AG09309 (cell line): ENCODE results near the gene RBM42.

ENCODE experiments used
- DNase-seq: peaks from one replicate; pipeline ENCODE4 v3.0.0-alpha.2; 2010; ENCODE audit warnings: low read depth
- H3K4me3 ChIP-seq: 2 replicates; pipeline ENCODE4 v1.5.1; 2011; ENCODE audit warnings: mild to moderate bottlenecking, low read depth, low read length, moderate library complexity; ENCODE audit not compliant: control insufficient read depth
- TF ChIP-seq, protein P1 (sequence below): IDR thresholded peaks from 2 replicates; pipeline ENCODE4 v1.5.1; 2011; ENCODE audit warnings: mild to moderate bottlenecking, low read depth, low read length, inconsistent platforms; ENCODE audit not compliant: insufficient read depth, control insufficient read depth; ENCODE audit errors: missing control alignments

The RBM42 gene

DNA sequence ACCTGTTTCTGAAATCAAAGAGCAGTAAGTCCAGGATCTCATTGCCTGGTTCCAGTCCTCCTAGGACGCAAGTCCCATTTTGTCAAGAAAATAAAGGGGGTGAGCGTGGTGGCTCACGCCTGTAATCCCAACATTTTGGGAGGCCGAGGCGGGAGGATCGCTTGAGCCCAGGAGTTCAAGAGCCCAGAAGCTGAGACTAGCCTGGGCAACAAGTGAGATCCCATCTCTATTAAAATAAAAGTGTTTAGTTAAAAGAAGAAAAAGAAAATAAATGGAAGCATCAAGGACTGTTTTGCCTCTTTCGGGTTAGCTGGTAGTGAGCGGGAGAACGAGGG lies 16.6 kb upstream of the RBM42 start:
- TF ChIP-seq, protein P1, sequence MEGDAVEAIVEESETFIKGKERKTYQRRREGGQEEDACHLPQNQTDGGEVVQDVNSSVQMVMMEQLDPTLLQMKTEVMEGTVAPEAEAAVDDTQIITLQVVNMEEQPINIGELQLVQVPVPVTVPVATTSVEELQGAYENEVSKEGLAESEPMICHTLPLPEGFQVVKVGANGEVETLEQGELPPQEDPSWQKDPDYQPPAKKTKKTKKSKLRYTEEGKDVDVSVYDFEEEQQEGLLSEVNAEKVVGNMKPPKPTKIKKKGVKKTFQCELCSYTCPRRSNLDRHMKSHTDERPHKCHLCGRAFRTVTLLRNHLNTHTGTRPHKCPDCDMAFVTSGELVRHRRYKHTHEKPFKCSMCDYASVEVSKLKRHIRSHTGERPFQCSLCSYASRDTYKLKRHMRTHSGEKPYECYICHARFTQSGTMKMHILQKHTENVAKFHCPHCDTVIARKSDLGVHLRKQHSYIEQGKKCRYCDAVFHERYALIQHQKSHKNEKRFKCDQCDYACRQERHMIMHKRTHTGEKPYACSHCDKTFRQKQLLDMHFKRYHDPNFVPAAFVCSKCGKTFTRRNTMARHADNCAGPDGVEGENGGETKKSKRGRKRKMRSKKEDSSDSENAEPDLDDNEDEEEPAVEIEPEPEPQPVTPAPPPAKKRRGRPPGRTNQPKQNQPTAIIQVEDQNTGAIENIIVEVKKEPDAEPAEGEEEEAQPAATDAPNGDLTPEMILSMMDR, result no peak
- no peak for DNase-seq
- peak overlapping the region; percentile 98 for H3K4me3 ChIP-seq

DNA sequence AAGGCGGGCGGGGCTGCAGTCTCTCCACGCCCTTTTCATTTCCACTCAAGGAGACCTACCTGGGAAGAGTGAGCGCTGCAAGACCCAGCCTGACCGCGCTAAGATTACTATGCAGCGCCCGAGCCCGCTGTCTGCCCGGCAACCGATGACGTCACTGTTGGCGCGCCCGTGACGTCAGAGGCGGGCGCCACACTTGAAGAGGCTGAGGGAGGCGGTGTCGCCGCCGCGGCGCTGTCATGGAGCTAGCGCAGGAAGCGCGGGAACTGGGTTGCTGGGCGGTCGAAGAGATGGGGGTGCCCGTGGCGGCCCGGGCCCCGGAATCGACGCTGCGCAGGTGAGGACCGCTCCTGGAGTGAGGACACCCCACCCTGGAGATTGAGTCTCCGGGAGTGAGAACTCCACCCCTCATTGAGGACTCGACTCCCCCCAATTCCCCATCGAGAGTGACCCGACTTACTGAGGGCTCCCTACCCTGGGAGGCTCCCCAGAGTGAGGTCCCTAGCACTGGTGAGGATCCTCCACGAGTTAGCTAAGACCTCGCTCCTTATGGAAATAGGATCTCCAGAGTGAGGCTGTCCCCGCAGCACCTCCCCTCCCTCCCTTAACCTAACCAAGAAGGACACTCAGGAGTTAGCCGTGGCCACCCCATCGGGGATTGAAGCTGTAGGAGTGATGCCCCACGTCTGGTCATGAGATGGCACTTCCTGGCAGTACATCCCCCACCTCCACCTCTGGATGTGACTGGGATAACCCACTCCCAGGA lies 16.1 kb upstream of the RBM42 start, which contains the start of gene HAUS5:
HAUS5 (plus strand) TSS at position 177 of the 763 bp plus-strand sequence; CDS start at position 237, 60 bp downstream.
- TF ChIP-seq, protein P1, result no peak
- DNase-seq, result peak; percentile 34
- H3K4me3 ChIP-seq, result peak within 1 kb of the TSS; percentile 98

DNA sequence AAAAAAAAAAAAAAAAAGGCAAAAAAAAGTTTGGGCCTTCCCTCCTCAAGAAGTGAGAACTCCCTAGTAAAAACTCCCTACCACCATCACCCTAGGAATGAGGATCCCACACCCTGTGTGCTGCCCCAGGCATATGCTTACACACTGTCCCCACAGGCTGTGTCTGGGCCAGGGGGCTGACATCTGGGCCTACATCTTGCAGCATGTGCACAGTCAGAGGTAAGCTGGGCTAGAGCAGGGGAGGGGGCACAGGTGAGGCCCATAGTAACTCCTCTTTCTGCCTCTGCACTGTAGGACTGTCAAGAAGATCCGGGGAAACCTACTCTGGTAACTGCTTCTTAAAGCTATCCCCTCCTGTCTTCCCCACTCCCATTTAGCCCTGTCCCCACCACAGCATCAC lies 15.3 kb upstream of the RBM42 start:
- TF ChIP-seq, protein P1, result no peak
- H3K4me3 ChIP-seq, result no peak overlapping the region
- DNase-seq, result no peak

DNA sequence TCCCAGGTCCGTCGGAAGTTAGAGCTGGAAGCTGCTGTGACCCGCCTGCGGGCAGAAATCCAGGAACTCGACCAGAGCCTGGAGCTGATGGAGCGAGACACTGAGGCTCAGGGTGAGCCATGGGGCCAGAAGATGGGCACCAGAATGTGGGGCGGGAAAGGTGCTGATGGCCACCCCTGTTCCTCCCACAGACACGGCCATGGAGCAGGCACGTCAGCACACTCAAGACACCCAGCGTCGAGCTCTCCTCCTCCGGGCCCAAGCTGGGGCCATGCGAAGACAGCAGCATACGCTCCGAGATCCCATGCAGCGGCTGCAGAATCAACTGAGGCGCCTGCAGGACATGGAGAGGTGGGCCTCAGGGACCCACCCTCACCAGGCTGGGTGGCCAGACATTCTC lies 13.8 kb upstream of the RBM42 start:
- no peak for DNase-seq
- TF ChIP-seq, protein P1, result no peak
- no peak overlapping the region for H3K4me3 ChIP-seq

DNA sequence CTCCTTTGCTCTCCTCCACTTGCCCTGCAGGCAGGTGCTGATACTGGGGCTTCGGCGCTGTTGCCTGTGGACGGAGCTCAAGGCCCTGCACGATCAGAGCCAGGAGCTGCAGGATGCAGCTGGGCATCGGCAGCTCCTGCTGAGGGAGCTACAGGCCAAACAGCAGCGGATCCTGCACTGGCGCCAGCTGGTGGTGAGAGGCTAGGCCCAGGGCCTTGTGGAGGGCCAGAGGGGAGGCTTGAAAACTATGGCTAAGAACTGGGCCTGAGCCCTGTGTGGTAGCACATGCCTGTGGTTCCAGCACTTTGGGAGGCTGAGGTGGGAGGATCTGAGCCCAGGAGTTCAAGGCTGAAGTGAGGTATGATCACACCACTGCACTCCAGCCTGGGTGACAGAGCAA lies 10.0 kb upstream of the RBM42 start:
- DNase-seq, result no peak
- TF ChIP-seq, protein P1, result no peak
- H3K4me3 ChIP-seq, result no peak overlapping the region

DNA sequence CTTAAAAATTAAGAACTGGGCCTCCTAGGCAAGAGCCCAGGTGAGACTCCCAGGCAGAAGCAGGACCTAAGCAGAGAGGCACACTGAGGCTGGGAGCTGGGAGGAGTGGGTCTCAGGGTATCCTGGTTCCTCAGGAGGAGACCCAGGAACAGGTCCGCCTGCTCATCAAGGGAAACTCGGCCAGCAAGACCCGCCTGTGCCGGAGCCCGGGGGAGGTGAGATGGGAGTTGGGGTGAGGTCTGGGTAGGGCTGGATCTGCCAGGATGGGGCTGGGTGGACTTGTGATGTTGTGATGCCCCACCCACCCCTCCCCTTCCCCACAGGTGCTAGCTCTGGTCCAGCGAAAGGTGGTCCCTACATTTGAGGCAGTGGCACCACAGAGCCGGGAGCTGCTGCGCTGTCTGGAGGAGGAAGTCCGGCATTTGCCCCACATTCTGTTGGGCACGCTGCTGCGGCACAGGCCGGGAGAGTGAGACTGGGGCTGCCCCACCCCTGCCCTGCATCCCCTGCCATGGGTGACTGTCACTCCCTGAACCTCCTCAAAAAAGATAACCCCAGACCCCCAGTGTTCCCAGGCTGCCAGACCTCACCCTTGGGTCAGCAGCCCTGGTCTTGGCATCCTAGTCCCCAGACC lies 9.4 kb upstream of the RBM42 start:
- no peak for DNase-seq
- TF ChIP-seq, protein P1, result no peak
- H3K4me3 ChIP-seq, result no peak overlapping the region
